Neural crest cell (in vitro differentiated cells): ENCODE results near the gene ZNF777. TPM values are rescaled to one million over a fixed set of nuclear protein-coding genes. Genes with fewer than 3 reads are reported as not detected.
"Not testable (repeated sequence)": the region's sequence is repeated elsewhere in the genome, so short reads cannot be mapped to it uniquely, and the experiment has no call there.

Experiments used
- DNase-seq: peaks from one replicate; pipeline ENCODE4 v3.0.0; 2021; ENCODE audit warnings: low read depth, mixed read lengths, low spot score
- H3K27ac Mint-ChIP-seq: one replicate; pipeline ENCODE4 v1.8.0; 2021; ENCODE audit warnings: mild to moderate bottlenecking, mixed read lengths; ENCODE audit not compliant: unreplicated experiment
- H3K27me3 Mint-ChIP-seq: 2 replicates; pipeline ENCODE4 v1.8.0; 2021; ENCODE audit warnings: low read depth, mild to moderate bottlenecking, mixed read lengths
- H3K36me3 Mint-ChIP-seq: 2 replicates; pipeline ENCODE4 v1.8.0; 2021; ENCODE audit warnings: low read depth, mild to moderate bottlenecking, mixed read lengths
- H3K4me1 Mint-ChIP-seq: 2 replicates; pipeline ENCODE4 v1.8.0; 2021; ENCODE audit warnings: mixed read lengths
- H3K4me3 Mint-ChIP-seq: one replicate; pipeline ENCODE4 v1.8.0; 2021; ENCODE audit warnings: mild to moderate bottlenecking, mixed read lengths
- H3K9me3 Mint-ChIP-seq: 2 replicates; pipeline ENCODE4 v1.8.0; 2021; ENCODE audit warnings: mixed read lengths
- total RNA-seq: library from RNA; stranded (reverse); gene quantifications from 2 replicates; pipeline ENCODE4 v1.2.1, GENCODE V29; 2021
- TF ChIP-seq, protein P1 (sequence below): fragments of 200-600 bp; sonication (generic); conservative IDR thresholded peaks from 2 replicates; pipeline ENCODE4 v1.5.0; 2021; ENCODE audit warnings: antibody characterized with exemption, mild to moderate bottlenecking

ZNF777 gene
- total RNA-seq, 1 donor from 2014 or later, result 20.8 TPM

DNA sequence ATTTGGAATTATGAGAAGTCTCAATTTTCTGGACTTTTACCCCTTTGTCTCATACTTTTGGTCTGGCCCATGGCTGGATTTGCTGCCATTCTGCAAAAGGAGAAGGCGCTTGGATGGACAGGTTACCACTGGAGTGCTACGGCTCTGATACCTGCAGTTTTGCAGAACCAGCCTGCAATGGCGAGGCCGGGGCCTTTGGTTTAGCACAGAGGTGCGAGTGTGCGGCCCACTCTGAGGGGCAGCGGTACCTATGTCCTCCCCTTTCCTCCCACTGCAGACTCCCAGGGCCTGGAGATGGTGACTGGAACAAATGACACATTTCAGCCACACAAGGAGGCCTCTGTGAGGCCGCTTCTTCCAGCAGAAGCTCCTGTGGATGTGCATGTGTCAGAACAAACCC is 11.9 kb downstream of the ZNF777 start:
- no peak for DNase-seq
- no peak overlapping the region for H3K27ac Mint-ChIP-seq
- H3K36me3 Mint-ChIP-seq, result peaks cover 18% of the 10 kb centered on the region
- no peaks in the 10 kb centered on the region for H3K9me3 Mint-ChIP-seq
- no peaks in the 10 kb centered on the region for H3K4me1 Mint-ChIP-seq
- TF ChIP-seq, protein P1, sequence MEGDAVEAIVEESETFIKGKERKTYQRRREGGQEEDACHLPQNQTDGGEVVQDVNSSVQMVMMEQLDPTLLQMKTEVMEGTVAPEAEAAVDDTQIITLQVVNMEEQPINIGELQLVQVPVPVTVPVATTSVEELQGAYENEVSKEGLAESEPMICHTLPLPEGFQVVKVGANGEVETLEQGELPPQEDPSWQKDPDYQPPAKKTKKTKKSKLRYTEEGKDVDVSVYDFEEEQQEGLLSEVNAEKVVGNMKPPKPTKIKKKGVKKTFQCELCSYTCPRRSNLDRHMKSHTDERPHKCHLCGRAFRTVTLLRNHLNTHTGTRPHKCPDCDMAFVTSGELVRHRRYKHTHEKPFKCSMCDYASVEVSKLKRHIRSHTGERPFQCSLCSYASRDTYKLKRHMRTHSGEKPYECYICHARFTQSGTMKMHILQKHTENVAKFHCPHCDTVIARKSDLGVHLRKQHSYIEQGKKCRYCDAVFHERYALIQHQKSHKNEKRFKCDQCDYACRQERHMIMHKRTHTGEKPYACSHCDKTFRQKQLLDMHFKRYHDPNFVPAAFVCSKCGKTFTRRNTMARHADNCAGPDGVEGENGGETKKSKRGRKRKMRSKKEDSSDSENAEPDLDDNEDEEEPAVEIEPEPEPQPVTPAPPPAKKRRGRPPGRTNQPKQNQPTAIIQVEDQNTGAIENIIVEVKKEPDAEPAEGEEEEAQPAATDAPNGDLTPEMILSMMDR, result no peak
- no peak overlapping the region for H3K4me3 Mint-ChIP-seq
- no peaks in the 10 kb centered on the region for H3K27me3 Mint-ChIP-seq

DNA sequence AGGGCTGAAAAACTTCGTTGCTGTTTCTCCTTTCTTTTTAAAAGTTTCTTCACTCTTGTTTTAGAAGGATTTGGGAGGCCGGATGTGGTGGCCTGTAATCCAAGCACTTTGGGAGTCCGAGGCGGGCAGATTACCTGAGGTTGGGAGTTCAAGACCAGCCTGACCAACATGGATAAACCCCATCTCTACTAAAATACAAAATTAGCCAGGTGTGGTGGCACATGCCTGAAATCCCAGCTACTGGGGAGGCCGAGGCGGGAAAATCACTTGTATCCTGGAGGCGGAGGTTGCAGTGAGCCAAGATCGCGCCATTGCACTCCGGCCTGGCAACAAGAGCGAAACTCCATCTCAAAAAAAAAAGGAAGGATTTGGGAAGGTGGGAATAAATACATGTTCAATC is 14.8 kb downstream of the ZNF777 start:
- H3K27ac Mint-ChIP-seq, result not testable (repeated sequence)

DNA sequence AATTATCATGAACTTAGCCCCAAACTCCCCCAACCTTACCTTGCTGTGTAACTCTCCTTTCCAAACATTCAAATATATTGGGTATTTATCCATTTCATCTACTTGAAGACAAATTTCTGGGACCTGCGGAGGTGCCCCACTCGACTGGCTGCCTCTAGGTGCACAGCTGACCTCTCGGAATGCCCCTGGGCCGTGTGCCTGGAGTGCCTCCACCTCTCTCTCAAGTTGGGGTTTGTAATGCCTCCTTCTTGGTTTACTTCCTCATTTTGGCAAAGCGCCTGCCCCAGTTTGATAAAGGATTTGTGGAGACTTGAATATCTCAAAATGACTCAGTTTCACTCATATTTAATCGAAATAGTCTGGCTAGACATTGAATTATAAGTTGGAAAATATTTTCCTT is 16.6 kb downstream of the ZNF777 start:
- Mint-ChIP-seq H3K4me1 (no peaks in the 10 kb centered on the region), H3K9me3 (no peaks in the 10 kb centered on the region), H3K36me3 (peaks cover 12% of the 10 kb centered on the region), H3K27me3 (no peaks in the 10 kb centered on the region), H3K27ac (no peak overlapping the region), H3K4me3 (no peak overlapping the region)
- no peak for DNase-seq
- TF ChIP-seq, protein P1, result no peak

More for the DNA sequence above, 14.8 kb downstream of the ZNF777 start:
- H3K4me3 Mint-ChIP-seq, H3K4me1 Mint-ChIP-seq, DNase-seq, H3K9me3 Mint-ChIP-seq, H3K27me3 Mint-ChIP-seq: not testable (repeated sequence)
- H3K36me3 Mint-ChIP-seq, result peaks cover 18% of the 10 kb centered on the region

DNA sequence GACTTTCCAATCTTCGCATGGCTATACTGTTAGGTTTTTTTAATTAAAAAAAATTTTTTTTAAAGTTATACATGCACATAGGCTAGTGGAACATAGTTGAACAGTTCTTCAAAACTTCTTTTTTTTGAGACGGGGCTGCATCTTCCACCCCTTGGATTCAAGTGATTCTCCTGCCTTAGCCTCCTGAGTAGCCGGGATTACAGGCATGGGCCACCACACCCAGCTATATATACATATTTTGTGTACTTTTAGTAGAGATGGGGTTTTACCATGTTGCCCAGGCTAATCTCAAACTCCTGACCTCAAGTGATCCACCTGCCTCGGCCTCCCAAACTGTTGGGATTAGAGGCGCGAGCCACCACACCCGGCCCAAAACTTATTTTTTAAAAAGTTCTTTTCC is 17.3 kb downstream of the ZNF777 start:
- DNase-seq, result no peak
- Mint-ChIP-seq H3K9me3 (no peaks in the 10 kb centered on the region), H3K27me3 (no peaks in the 10 kb centered on the region), H3K27ac (no peak overlapping the region), H3K4me3 (no peak overlapping the region), H3K4me1 (no peaks in the 10 kb centered on the region), H3K36me3 (peaks cover 14% of the 10 kb centered on the region)
- TF ChIP-seq, protein P1, result no peak

DNA sequence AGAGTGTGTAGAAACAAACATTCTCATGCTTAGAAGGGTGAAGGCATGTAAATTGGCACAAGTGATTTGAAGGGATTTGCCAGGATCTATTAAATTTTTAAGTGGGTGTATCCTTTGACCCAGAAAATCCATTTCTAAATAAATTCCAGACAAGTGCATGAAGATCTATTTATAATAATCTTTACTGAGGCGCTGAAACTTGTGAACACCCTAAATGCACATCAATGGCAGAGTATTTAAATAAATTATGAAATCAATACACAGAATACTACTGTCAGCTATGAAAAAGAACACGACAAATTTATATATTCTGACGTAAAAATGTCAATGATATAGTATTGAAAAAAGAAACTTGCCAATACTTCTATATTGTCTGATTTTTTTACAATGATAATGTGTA is 17.9 kb downstream of the ZNF777 start:
- H3K27me3 Mint-ChIP-seq, result no peaks in the 10 kb centered on the region

DNA sequence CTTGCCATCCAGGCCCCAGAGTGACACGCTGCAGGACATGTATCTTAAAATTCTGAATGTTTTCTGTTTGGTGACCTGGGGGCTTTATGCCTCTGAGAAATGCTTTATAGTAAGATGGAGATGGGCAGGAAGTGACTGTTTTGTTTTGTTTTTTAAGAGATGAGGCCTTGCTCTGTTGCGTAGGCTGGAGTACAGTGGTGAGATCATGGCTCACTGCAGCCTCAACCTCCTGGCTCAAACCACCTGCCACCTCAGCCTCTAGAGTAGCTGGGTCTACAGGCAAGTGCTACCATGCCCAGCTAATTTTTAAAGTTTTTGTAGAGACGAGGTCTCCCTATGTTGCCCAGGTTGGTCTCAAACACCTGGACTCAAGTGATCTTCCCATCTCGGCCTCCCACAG is 20.6 kb downstream of the ZNF777 start:
- no peaks in the 10 kb centered on the region for H3K27me3 Mint-ChIP-seq
- DNase-seq, result no peak
- no peaks in the 10 kb centered on the region for H3K9me3 Mint-ChIP-seq
- TF ChIP-seq, protein P1, result no peak
- H3K27ac Mint-ChIP-seq, result no peak overlapping the region
- no peaks in the 10 kb centered on the region for H3K4me1 Mint-ChIP-seq
- peaks cover 8% of the 10 kb centered on the region for H3K36me3 Mint-ChIP-seq
- H3K4me3 Mint-ChIP-seq, result no peak overlapping the region

More for the DNA sequence above, 17.9 kb downstream of the ZNF777 start:
- H3K27ac Mint-ChIP-seq, result no peak overlapping the region
- no peak overlapping the region for H3K4me3 Mint-ChIP-seq
- TF ChIP-seq, protein P1, result no peak
- no peaks in the 10 kb centered on the region for H3K9me3 Mint-ChIP-seq
- H3K4me1 Mint-ChIP-seq, result no peaks in the 10 kb centered on the region
- peaks cover 14% of the 10 kb centered on the region for H3K36me3 Mint-ChIP-seq
- DNase-seq, result no peak
